HEK293T (cell line): ENCODE data around the gene DHH.

Source experiments
- BHLHE40 ChIP-seq: fragments of 450-650 bp; IDR thresholded peaks from 2 replicates; pipeline ENCODE4 v1.6.1; 2016; ENCODE audit warnings: mild to moderate bottlenecking, moderate library complexity, borderline replicate concordance
- ELF4 ChIP-seq: fragments of 450-650 bp; IDR thresholded peaks from 2 replicates; pipeline ENCODE4 v1.6.1; 2017; ENCODE audit warnings: antibody characterized with exemption
- FOXM1 ChIP-seq: fragments of 450-650 bp; IDR thresholded peaks from 2 replicates; pipeline ENCODE4 v1.6.1; 2017; ENCODE audit warnings: mild to moderate bottlenecking, borderline replicate concordance
- NFRKB ChIP-seq: fragments of 450-650 bp; IDR thresholded peaks from 2 replicates; pipeline ENCODE4 v1.6.1; 2016; ENCODE audit warnings: mild to moderate bottlenecking, moderate library complexity
- SP1 ChIP-seq: fragments of 450-650 bp; IDR thresholded peaks from 2 replicates; pipeline ENCODE4 v1.6.1; 2017
- SUZ12 ChIP-seq: fragments of 450-650 bp; IDR thresholded peaks from 2 replicates; pipeline ENCODE4 v1.6.1; 2016; ENCODE audit warnings: mild to moderate bottlenecking
- TARDBP ChIP-seq: fragments of 450-650 bp; IDR thresholded peaks from 2 replicates; pipeline ENCODE4 v1.6.1; 2016
- ZNF384 ChIP-seq: fragments of 450-650 bp; IDR thresholded peaks from 2 replicates; pipeline ENCODE4 v1.6.1; 2016
- TF ChIP-seq, protein P1 (sequence below): fragments of 450-650 bp; IDR thresholded peaks from 2 replicates; pipeline ENCODE4 v1.6.1; 2016

DNA sequence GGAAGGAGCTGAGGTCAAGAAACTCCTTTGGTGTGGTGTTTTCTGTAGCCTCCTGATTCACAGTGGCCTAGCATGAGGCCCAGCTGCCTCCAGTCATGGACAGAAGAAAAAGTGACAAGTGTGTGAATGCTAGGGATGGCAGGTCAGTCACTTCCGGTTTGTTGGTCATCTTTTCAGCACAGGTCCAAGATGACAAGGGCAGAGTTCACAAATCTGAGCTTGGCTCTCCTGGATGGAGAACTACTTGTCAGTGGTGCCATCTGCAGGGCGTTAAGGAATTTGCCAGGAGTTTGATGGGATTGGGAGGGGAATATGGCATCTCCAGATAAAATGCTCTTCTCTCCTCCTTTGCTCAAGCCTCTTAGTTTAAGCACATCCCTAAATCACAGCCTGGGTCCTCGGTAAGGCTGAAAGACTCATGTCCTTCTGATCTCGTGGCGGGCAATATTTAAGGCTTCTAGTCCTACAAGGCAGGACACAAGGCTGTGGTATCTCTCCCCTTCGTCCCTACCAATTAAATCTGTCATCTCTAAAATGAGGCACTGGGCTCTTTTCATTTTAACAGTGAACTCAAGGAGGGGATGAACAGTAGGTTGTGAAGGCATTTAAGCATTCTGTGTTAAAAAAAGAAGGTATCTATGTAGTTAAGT lies 26.6 kb upstream of the DHH start:
- TF ChIP-seq, protein P1, sequence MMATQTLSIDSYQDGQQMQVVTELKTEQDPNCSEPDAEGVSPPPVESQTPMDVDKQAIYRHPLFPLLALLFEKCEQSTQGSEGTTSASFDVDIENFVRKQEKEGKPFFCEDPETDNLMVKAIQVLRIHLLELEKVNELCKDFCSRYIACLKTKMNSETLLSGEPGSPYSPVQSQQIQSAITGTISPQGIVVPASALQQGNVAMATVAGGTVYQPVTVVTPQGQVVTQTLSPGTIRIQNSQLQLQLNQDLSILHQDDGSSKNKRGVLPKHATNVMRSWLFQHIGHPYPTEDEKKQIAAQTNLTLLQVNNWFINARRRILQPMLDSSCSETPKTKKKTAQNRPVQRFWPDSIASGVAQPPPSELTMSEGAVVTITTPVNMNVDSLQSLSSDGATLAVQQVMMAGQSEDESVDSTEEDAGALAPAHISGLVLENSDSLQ: no peak
- TF ChIP-seq NFRKB (no peak), SP1 (no peak), SUZ12 (no peak), BHLHE40 (no peak), ZNF384 (no peak), ELF4 (no peak), TARDBP (no peak), FOXM1 (no peak)
